IMR-90 (cell line): ENCODE measurements around the gene NELL1. TPM values are rescaled to one million over a fixed set of nuclear protein-coding genes. Genes with fewer than 3 reads are reported as not detected.

Experiments used
- ATAC-seq: fragments of 200-7000 bp; cut with Tn5 transposase; 2 replicates; pipeline ENCODE4 v1.9.1; 2020; ENCODE audit warnings: low read depth, mild to moderate bottlenecking, moderate library complexity
- BruUV-seq: library from RNA; stranded (reverse); fragments of 400-500 nt; replicated peaks from 2 replicates; lab custom pipeline; 2021; lab: Mats Ljungman, UMichigan
- CTCF ChIA-PET: fragments of 300-600 bp; formaldehyde crosslinking; extraction: SDS; loops from one replicate; lab custom pipeline; 2021; ENCODE audit warnings: antibody characterized with exemption; lab: Yijun Ruan, JAX
- POLR2A ChIA-PET: fragments of 300-600 bp; sonication (Branson Sonifier 250); formaldehyde crosslinking; loops from one replicate; lab custom pipeline; 2022; ENCODE audit warnings: antibody characterized with exemption; ENCODE audit not compliant: unreplicated experiment; lab: Charles Lee
- DNase-seq: peaks from one replicate; pipeline ENCODE4 v3.0.0; 2013
- H2AFZ ChIP-seq: replicated peaks from 2 replicates; pipeline ENCODE3; 2013; ENCODE audit warnings: low read length, mild to moderate bottlenecking; ENCODE audit not compliant: poor library complexity
- H2AK5ac ChIP-seq: 2 replicates; pipeline ENCODE4 v1.6.1; 2013; ENCODE audit warnings: low read depth, low read length, inconsistent platforms
- H2AK9ac ChIP-seq: replicated peaks from 2 replicates; pipeline ENCODE3; 2013; ENCODE audit warnings: mild to moderate bottlenecking, low read depth, low read length, moderate library complexity; ENCODE audit not compliant: poor library complexity
- H2BK120ac ChIP-seq: 2 replicates; pipeline ENCODE4 v1.6.1; 2013; ENCODE audit warnings: low read depth, low read length, inconsistent platforms
- H2BK15ac ChIP-seq: 3 replicates; pipeline ENCODE4 v1.6.1; 2013; ENCODE audit warnings: low read depth, low read length, inconsistent platforms
- H2BK20ac ChIP-seq: 2 replicates; pipeline ENCODE4 v1.6.1; 2013; ENCODE audit warnings: low read depth, mild to moderate bottlenecking, inconsistent platforms, low read length, moderate library complexity
- H2BK5ac ChIP-seq: 2 replicates; pipeline ENCODE4 v1.6.1; 2013; ENCODE audit warnings: mild to moderate bottlenecking, low read depth, low read length, inconsistent platforms; ENCODE audit not compliant: poor library complexity, severe bottlenecking
- H3K14ac ChIP-seq: replicated peaks from 2 replicates; pipeline ENCODE4 v1.6.1; 2013; ENCODE audit warnings: low read depth, low read length, inconsistent platforms
- H3K18ac ChIP-seq: 2 replicates; pipeline ENCODE4 v1.6.1; 2013; ENCODE audit warnings: low read depth, low read length, control low read depth
- H3K23ac ChIP-seq: 2 replicates; pipeline ENCODE4 v1.6.1; 2013; ENCODE audit warnings: low read depth, low read length, inconsistent platforms
- H3K27ac ChIP-seq: 2 replicates; pipeline ENCODE4 v1.5.1; 2013; ENCODE audit warnings: mild to moderate bottlenecking, control low read depth, low read length; ENCODE audit not compliant: insufficient read depth
- H3K27me3 ChIP-seq: 2 replicates; pipeline ENCODE4 v1.6.1; 2013; ENCODE audit warnings: low read length; ENCODE audit not compliant: control insufficient read depth, insufficient read depth
- H3K36me3 ChIP-seq: 2 replicates; pipeline ENCODE4 v1.6.1; 2013; ENCODE audit warnings: low read length, mixed read lengths; ENCODE audit not compliant: control insufficient read depth, insufficient read depth
- H3K4ac ChIP-seq: 2 replicates; pipeline ENCODE4 v1.6.1; 2013; ENCODE audit warnings: low read depth, low read length, inconsistent platforms
- H3K4me1 ChIP-seq: 2 replicates; pipeline ENCODE4 v1.6.1; 2013; ENCODE audit warnings: low read length, mixed read lengths; ENCODE audit not compliant: control insufficient read depth, insufficient read depth
- H3K4me2 ChIP-seq: 2 replicates; pipeline ENCODE4 v1.6.1; 2013; ENCODE audit warnings: low read depth, mild to moderate bottlenecking, control low read depth, low read length, moderate library complexity
- H3K4me3 ChIP-seq: 2 replicates; pipeline ENCODE4 v1.5.1; 2013; ENCODE audit warnings: low read depth, mild to moderate bottlenecking, control low read depth, low read length, moderate library complexity; ENCODE audit not compliant: insufficient read depth
- H3K56ac ChIP-seq: 2 replicates; pipeline ENCODE4 v1.6.1; 2013; ENCODE audit warnings: low read length, inconsistent platforms; ENCODE audit not compliant: insufficient read depth; ENCODE audit errors: extremely low read depth
- H3K79me1 ChIP-seq, 2 experiments: 2 replicates each; pipeline ENCODE4 v1.6.1; 2013; ENCODE audit warnings: low read length in 2 of 2, inconsistent platforms in 1 of 2, low read depth in 1 of 2
- H3K9ac ChIP-seq: 2 replicates; pipeline ENCODE4 v1.6.1; 2013; ENCODE audit warnings: low read depth, low read length, control low read depth
- H3K9me1 ChIP-seq: 2 replicates; pipeline ENCODE4 v1.6.1; 2013; ENCODE audit warnings: low read length, inconsistent platforms; ENCODE audit not compliant: insufficient read depth
- H3K9me3 ChIP-seq: 2 replicates; pipeline ENCODE4 v1.6.1; 2013; ENCODE audit warnings: low read length; ENCODE audit not compliant: control insufficient read depth, insufficient read depth
- H4K20me1 ChIP-seq: 2 replicates; pipeline ENCODE4 v1.6.1; 2013; ENCODE audit warnings: low read length, inconsistent platforms; ENCODE audit not compliant: insufficient read depth
- H4K5ac ChIP-seq: 2 replicates; pipeline ENCODE4 v1.6.1; 2013; ENCODE audit warnings: mild to moderate bottlenecking, low read depth, low read length, control low read depth
- H4K8ac ChIP-seq, 2 experiments: 2 replicates each; pipeline ENCODE4 v1.6.1; 2013; ENCODE audit warnings: low read depth in 2 of 2, low read length in 2 of 2, control low read depth in 1 of 2, inconsistent platforms in 1 of 2
- H4K91ac ChIP-seq: 2 replicates; pipeline ENCODE4 v1.6.1; 2013; ENCODE audit warnings: low read depth, low read length, inconsistent platforms; ENCODE audit not compliant: insufficient read depth
- CHD1 ChIP-seq: IDR thresholded peaks from 2 replicates; pipeline ENCODE4 v1.6.1; 2012; ENCODE audit warnings: low read depth, low read length, improper control_type of control experiment
- FOS ChIP-seq: fragments of 150-350 bp; IDR thresholded peaks from 2 replicates; pipeline ENCODE4 v1.6.1; 2016; ENCODE audit warnings: low read depth, low read length
- MAFK ChIP-seq: IDR thresholded peaks from 2 replicates; pipeline ENCODE4 v1.6.1; 2012; ENCODE audit warnings: low read depth, low read length, improper control_type of control experiment
- MAZ ChIP-seq: IDR thresholded peaks from 2 replicates; pipeline ENCODE4 v1.6.1; 2012; ENCODE audit warnings: low read depth, mild to moderate bottlenecking, low read length, improper control_type of control experiment, moderate library complexity, borderline replicate concordance
- MXI1 ChIP-seq: IDR thresholded peaks from 2 replicates; pipeline ENCODE4 v1.6.1; 2012; ENCODE audit warnings: low read depth, mild to moderate bottlenecking, low read length, moderate library complexity, borderline replicate concordance
- NFE2L2 ChIP-seq: fragments of 150-350 bp; IDR thresholded peaks from 2 replicates; pipeline ENCODE4 v1.6.1; 2016; ENCODE audit warnings: low read depth, mild to moderate bottlenecking, low read length
- POLR2A ChIP-seq: IDR thresholded peaks from 2 replicates; pipeline ENCODE4 v1.6.1; 2012; ENCODE audit warnings: mild to moderate bottlenecking, low read depth, low read length
- RAD21 ChIP-seq: IDR thresholded peaks from 2 replicates; pipeline ENCODE4 v1.6.1; 2012; ENCODE audit warnings: low read length, improper control_type of control experiment
- RFX5 ChIP-seq: IDR thresholded peaks from 2 replicates; pipeline ENCODE4 v1.8.0; 2012; ENCODE audit warnings: low read depth, mild to moderate bottlenecking, low read length, moderate library complexity
- SMC3 ChIP-seq: fragments of 150-350 bp; IDR thresholded peaks from 2 replicates; pipeline ENCODE4 v1.6.1; 2016; ENCODE audit warnings: low read depth, mild to moderate bottlenecking, antibody characterized with exemption, low read length, moderate library complexity
- WGBS, 2 experiments: methylation state at CpG; one replicate each; pipeline versions ENCODE4 v1.1.5 to v1.1.7; 2013; ENCODE audit warnings: missing lambda C conversion rate in 2 of 2; ENCODE audit not compliant: insufficient read length in 1 of 2; ENCODE audit errors: extremely low coverage in 2 of 2; 5-methylcytosine and 5-hydroxymethylcytosine counted together
- dilution Hi-C: fragments of 300-500 bp; cut with HindIII; formaldehyde crosslinking; loops from one replicate; pipeline ENCODE4 v1.14.3; 2018; ENCODE audit warnings: low sequenced_read_pairs; ENCODE audit not compliant: unreplicated experiment
- in situ Hi-C: fragments of 300-500 bp; cut with MboI; formaldehyde crosslinking; loops from 3 replicates; pipeline ENCODE4 v1.14.3; 2019; ENCODE audit warnings: low sequenced_read_pairs, inconsistent platforms, mixed read lengths
- intact Hi-C: fragments of 100-400 bp; cut with micrococcal nuclease; formaldehyde crosslinking; loops from 2 replicates; pipeline ENCODE4 v1.10.0; 2022
- polyA plus RNA-seq, 3 experiments: library from polyadenylated mRNA; depleted of rRNA; stranded (reverse); fragments of >200 nt; gene quantifications; 2 replicates each; pipeline ENCODE4 v1.2.3, GENCODE V29; 2012; ENCODE audit warnings: low replicate concordance in 1 of 3
- total RNA-seq: library from RNA; depleted of rRNA; stranded (reverse); fragments of >200 nt; gene quantifications from 2 replicates; pipeline ENCODE4 v1.2.3, GENCODE V29; 2012

NELL1 gene
- total and polyA plus RNA-seq, 2 of the 4 experiments (the other 2 are of a cell fraction), result not detected

DNA sequence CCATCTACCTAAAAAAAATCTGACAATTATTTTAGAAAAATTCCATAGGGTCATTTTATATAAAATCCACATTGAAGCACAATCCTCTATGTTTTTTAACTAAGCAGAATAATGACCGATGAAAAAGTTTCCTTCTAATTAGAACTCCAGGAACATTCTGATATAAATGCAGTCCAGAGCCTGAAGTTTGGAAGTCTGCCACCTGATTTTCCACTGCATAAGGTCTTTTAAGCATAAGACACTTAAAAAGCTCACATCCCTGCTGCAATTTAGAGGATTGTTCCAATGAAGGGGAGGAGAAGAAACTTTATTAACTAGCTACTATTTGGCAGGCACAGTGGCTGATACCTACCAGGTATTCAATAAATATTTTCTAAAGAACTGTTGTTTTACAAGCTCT, 953.2 kb downstream of the NELL1 start:
- Histone ChIP-seq H3K27me3 (no peaks in the 10 kb centered on the region), H3K4me1 (no peaks in the 10 kb centered on the region), H3K23ac (no peak overlapping the region), H3K36me3 (no peaks in the 10 kb centered on the region), H2AFZ (no peak overlapping the region), H2BK20ac (no peak overlapping the region), H3K4me3 (no peak overlapping the region), H3K14ac (no peak overlapping the region), H2BK15ac (no peak overlapping the region), H3K18ac (no peak overlapping the region), H4K20me1 (no peaks in the 10 kb centered on the region), H2BK5ac (no peak overlapping the region), H3K4me2 (no peak overlapping the region), H4K91ac (no peak overlapping the region), H3K4ac (no peak overlapping the region), H3K9ac (no peak overlapping the region), H3K27ac (no peak overlapping the region), H3K56ac (no peak overlapping the region), H2BK120ac (no peak overlapping the region), H4K5ac (no peak overlapping the region), H2AK5ac (no peak overlapping the region), H3K9me3 (peaks cover 12% of the 10 kb centered on the region), H3K79me1 (no peaks in the 10 kb centered on the region), H2AK9ac (no peak overlapping the region), H4K8ac (no peak overlapping the region), H3K9me1 (no peaks in the 10 kb centered on the region)
- no TSS peak for BruUV-seq
- in situ Hi-C loops (no loop called here), dilution Hi-C loops (no loop called here), intact Hi-C loops (no loop called here)
- TF ChIP-seq RAD21 (no peak), NFE2L2 (no peak), SMC3 (no peak), MXI1 (no peak), MAZ (no peak), MAFK (no peak), RFX5 (no peak), POLR2A (no peak), CHD1 (no peak), FOS (no peak)
- no CpG with 5 or more reads among the region's 1 CpG for WGBS, 2 experiments
- ChIA-PET POLR2A (no interaction called here), CTCF (no interaction called here)
- DNase-seq, result no peak
- ATAC-seq, result no peak
